RPMI8226 (cell line): Measurements from ENCODE around the gene PRX.
"Not testable (repeated sequence)": the region's sequence is repeated elsewhere in the genome, so short reads cannot be mapped to it uniquely, and the experiment has no call there.

Experiments used
- DNase-seq: peaks from one replicate; pipeline ENCODE4 v3.0.0-alpha.2; 2015

Gene PRX

GRCh38 chr19:40383668-40384248 is 29.4 kb downstream of the PRX start:
- DNase-seq: no peak

- no peak for DNase-seq
These were observed 31.9 kb downstream of the PRX start for GRCh38 chr19:40381321-40381720.

DNA sequence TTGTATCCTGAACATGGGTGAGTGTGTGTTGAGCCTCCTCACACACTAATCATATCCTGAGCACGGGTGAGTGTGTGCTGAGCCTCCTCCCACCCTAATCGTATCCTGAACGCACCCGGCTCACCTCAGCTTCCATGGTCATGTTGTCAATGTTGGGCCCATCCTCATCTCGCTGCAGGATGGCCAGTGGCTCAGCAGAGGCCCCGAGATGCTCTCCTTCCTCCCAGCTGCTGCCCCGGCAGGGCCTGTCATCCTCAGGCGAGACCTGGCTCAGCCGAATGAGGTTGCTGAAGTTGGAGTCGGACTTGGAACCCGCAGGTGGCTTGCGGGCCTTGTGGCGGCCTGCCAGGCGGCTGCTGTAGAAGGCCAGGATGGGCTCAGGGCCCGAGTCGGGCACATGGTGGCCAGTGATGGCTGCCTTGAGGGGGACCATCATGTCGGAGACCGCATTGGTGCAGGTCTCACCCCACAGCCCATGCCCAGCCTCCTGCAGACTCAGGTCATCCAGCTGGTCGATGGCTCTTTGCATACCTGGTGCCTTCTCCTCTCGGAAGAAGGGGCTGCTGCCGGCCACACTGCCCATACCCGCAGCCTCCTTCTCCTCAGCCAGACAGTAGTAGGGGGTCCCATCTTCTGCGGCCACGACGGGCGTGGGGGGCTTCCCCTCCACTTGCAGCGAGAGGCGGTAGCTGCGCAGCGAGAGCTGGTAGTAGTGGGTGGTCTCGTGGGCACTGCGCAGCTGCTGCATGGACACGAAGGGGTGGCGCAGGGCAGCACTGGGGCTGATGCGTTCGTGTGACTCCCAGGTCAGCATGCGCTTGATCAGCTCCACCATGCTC is 32.8 kb downstream of the PRX start:
- DNase-seq: no peak

DNA sequence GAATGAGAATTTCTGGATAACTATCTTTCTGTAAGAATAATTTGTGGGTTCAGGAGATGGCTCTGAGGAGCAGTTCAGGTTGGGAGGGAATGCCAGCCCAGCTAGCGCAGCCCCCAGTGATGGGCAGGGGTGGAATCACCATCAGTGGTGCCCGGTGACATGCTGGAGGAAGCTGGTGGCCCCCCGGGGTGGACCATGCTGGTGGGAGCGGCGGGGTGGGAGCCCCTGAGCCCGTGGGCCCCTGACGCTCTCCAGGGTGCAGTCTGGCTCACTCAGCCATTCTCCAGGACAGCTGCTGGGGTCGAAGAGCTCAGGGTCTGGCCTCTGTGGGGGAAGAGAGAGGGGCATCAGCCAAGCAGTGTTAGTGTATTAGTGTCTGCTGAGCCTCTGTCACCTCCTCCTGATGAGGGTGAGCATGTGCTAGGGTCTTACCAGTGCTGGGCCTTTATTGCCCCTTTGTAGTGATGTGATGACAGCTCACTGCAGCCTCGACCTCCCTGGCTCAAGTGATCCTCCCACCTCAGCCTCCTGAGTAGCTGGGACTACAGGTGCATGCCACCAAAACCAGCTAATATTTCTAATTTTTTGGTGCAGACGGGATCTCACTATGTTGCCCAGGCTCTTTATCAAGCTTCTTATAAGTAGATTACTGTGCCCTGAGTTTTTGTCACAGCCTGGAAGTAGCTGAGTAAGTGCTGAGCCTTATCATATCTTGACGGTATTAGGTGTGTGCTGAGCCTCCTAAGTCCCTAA is 33.6 kb downstream of the PRX start:
- DNase-seq: no peak

DNA sequence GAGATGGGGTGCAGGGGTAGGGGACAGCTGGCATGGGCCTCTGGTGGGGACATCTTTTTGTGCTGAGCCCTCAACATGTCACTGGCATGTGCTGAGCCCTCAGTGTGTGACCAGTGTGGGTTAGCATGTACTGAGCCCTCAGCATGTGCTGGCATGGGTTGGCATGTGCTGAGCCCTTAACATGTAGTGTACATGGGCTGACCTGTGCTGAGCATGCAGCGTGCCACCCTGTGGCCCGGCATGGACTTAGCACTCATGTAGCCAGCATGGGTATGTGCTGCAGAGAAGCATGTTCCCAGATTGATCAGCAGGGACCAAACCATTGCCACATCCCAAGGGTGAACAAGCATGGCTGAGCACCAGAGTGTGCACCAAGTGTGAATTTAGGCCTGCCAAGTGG is 34.7 kb downstream of the PRX start:
- DNase-seq: no peak

GRCh38 chr19:40377876-40378385 is 35.2 kb downstream of the PRX start:
- no peak for DNase-seq

- no peak for DNase-seq
These were observed 36.8 kb downstream of the PRX start for GRCh38 chr19:40376286-40376862.

DNA sequence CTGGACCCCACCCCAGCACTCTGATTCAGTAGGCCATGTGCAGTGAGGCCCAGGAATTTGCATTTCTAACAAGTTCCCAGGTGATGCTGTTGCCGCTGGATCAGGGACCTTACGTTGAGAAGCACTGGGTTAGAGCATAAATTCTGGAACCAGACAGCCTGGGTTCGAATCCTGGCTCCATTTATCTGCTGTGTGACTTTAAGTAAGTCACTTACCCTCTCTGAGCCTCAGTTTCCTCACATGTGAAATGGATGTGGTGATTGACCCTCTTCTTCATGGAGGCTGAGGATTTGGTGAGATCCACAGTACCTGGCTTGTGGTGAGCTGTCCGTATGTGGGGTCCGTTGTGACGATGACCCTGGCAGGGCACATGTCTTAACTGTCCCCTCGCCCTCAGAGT is 39.1 kb downstream of the PRX start:
- no peak for DNase-seq

GRCh38 chr19:40371802-40372122 is 41.4 kb downstream of the PRX start:
- no peak for DNase-seq

DNA sequence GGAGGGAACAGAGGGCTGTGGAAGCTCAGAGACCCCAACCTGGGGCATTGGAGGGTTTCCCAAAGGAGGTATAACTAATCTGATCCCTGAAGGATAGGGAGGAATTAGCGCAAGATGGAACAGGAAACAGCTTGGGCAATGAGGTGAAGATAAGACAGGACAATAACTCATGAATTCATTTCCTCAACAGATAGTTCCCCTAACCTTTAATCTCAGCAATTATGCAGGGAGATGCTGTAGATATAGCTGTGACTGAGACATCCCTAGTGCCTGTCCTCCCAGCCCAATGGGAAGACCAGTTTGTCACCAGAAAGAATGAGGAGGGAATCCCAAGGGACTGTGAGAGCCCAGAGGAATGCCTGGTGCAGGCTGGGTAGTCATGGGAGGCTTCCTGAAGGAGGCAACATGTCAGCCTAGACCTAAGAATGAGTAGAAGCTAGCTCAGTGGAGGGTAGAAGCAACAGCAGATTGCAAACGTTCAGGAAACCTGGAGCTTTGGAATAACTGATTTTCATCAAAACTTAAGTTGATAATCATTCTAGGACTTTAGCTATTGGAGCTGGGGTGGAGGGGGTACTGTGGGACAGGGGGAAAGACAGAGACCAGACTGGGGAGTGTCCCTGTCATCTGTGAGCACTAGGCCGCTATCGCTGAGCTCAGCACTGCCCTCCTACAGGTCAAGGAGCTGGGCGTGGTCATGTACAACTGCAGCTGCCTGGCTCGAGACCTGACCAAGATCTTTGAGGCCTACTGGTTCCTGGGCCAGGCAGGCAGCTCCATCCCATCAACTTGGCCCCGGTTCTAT is 42.0 kb downstream of the PRX start:
- DNase-seq: no peak

DNA sequence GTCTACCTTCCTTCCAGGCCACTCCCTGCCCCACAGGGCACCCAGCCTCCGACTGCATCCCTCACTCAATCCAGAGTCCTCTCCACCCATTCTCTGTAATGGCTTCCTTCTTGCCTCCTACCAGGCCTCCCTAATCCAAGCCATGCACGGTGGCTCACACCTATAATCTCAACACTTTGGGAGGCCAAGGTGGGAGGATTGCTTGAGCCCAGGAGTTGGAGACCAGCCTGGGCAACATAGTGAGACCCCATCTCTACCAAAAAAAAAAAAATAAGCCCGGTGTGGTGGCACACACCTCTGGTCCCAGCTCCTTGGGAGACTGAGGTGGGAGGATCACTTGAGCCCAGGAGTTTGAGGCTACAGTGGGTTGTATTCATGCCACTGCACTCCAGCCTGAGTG is 42.9 kb downstream of the PRX start:
- not testable (repeated sequence) for DNase-seq

DNA sequence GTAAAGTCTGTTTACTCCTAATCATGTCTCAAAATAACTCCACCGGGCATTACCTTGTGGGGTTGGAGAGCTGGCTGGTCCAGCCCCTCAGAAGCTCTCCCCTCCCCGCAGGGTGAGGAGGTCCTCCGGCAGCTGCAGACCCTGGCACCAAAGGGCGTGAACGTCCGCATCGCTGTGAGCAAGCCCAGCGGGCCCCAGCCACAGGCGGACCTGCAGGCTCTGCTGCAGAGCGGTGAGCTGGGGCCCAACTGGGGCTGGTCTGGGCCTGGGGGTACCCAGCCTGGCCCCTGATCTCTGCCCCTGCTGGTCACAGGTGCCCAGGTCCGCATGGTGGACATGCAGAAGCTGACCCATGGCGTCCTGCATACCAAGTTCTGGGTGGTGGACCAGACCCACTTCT is 43.4 kb downstream of the PRX start:
- DNase-seq: no peak

DNA sequence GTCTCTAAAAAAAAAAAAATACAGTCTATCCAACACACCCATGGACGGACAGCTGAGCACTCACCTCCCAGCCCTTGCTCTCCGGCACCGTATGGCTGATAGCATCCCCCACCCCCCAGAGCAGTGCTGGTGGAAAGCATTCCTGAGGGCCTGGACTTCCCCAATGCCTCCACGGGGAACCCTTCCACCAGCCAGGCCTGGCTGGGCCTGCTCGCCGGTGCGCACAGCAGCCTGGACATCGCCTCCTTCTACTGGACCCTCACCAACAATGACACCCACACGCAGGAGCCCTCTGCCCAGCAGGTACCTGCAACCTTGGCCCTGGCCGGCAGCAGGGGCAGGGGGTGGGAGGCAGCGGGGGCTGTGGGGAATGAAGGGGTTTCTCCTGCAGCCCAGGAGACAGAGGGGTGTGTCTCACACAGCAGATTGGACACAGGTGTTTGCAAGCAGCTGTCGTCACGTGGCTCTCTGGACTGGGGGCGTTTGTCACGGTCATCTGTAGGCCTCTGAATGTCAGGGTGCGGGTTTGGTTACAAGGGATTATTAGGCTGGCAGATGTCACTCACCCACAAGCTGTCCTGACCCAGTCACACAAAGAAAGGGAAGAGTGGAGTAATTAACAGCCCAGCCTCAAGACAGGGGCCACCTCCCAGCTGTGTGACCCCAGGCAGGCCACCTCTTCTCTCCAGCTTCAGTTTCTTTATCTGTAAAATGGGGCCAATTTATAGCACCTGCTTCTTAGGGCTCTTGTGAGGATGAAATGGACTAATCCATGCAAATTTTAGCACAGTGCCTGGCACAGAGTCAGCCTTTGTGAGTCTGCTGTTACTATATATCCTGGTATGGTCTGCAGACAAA is 45.4 kb downstream of the PRX start:
- DNase-seq: no peak

DNA sequence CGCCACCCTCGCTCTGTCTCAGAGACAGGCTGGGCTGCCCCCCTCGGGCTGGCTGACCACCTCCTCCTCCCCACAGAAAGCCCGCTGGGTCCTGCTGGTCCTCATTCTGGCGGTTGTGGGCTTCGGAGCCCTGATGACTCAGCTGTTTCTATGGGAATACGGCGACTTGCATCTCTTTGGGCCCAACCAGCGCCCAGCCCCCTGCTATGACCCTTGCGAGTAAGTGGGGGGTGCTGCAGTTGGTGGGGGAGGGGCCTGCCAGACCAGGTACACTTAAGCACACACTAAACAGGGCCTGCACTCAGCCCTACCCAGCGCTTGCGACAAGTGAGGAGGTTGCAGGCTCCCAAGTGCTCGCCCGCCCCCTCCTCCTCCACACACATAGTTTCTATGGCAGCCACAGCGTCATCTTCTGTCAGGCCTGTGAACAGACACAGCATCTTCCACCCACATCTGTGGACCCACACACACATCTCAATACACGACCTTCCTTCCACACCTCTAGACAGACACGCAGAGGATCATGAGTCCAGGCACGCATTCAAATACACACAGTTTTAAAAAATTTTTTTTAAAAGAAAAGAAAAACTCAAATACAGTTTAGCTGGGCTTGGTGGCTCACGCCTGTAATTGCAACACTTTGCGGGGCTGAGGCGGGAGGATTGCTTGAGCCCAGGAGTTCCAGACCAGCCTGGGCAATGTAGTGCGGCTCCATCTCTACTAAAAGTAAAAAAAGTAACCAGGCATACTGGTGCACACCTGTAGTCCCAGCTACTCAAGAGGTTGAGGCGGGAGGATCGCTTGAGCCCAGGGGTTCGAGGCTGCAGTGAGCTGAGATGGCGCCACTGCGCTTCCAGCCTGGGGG is 46.2 kb downstream of the PRX start:
- DNase-seq: no peak

- DNase-seq: no peak
These were observed 47.4 kb downstream of the PRX start for GRCh38 chr19:40365613-40366401.

DNA sequence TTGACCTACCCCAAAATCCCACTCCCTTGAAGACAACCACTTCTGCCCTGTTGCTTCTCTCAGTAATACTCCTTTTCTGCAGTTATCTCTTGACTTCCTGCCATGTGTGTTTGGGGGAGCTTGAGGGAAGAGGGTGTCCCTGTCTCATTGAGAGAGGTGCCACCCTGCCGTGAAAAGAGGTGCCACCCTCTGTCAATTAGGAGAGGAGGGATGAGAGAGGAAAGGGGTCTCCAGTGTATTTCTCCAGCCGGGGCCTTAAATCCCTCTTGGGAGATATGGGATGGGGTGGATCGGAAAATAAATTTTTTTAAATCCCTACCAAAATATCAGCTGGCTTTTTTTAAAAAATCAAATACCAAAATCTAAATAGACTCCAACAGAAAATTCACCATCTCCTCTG is 48.2 kb downstream of the PRX start:
- no peak for DNase-seq

GRCh38 chr19:40363069-40363468 is 50.1 kb downstream of the PRX start:
- DNase-seq: no peak

DNA sequence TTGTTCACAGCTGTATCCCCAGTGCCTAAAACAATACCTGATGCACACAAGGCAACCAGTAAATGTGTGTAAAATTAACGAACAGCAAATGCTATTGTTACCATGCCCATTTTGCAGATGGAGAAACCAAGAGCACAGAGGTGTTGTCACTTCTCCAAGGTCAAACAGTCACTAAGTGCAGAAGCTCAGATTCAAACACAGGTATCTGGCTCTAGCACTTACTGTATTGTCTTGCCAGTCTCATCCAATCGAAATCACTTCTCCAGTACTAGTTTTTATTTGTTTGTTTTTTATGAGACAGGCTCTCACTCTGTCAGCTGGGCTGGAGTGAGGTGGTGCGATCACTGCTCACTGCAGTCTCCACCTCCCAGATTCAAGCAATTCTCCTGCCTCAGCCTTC is 51.0 kb downstream of the PRX start:
- no peak for DNase-seq

- DNase-seq: no peak
These were observed 52.4 kb downstream of the PRX start for GRCh38 chr19:40360708-40361241.
